Choroid plexus epithelial cell (primary cell): ENCODE results near the gene RGS21.

Source experiments
- DNase-seq: peaks from one replicate; pipeline ENCODE4 v3.0.0-alpha.2; 2010; ENCODE audit warnings: low read depth
- H3K4me3 ChIP-seq: 2 replicates; pipeline ENCODE4 v1.5.1; 2011; ENCODE audit warnings: low read depth, mild to moderate bottlenecking, control low read depth, low read length, moderate library complexity
- TF ChIP-seq, protein P1 (sequence below): conservative IDR thresholded peaks from 2 replicates; pipeline ENCODE4 v1.5.1; 2011; ENCODE audit warnings: low read depth, mild to moderate bottlenecking, control low read depth, inconsistent platforms, low read length, moderate library complexity

Gene RGS21, protein sequence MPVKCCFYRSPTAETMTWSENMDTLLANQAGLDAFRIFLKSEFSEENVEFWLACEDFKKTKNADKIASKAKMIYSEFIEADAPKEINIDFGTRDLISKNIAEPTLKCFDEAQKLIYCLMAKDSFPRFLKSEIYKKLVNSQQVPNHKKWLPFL

DNA sequence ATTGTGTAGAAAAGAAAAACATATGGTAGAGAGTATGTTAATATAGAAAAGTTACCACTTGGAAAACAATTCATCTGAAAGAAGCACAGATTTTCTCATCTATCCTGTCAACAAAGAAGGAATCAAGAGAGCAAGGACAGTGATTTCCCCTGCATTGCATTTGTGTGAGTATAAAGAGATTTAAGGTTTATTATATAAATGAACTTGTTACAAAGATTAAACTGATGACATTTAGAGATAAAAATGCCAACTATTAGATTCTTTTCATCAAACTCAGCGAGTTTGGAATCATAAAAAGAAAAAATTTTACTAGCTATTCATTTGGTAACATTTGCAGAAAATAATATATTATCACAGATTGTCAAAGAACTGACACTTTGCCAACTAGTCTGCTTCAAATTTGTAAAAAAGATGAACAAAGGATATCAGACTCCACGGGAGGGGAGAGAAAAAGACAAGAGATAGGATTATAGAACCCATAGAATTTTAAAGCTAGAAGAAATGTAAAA is at the start of gene RGS21:
Gene RGS21, plus strand, starts transcription at position 51 of the 509 bp plus-strand sequence. CDS start 26,045 bp downstream, outside the sequence.
- H3K4me3 ChIP-seq: no peak within 1 kb of the TSS
- no peak for DNase-seq
- TF ChIP-seq, protein P1, sequence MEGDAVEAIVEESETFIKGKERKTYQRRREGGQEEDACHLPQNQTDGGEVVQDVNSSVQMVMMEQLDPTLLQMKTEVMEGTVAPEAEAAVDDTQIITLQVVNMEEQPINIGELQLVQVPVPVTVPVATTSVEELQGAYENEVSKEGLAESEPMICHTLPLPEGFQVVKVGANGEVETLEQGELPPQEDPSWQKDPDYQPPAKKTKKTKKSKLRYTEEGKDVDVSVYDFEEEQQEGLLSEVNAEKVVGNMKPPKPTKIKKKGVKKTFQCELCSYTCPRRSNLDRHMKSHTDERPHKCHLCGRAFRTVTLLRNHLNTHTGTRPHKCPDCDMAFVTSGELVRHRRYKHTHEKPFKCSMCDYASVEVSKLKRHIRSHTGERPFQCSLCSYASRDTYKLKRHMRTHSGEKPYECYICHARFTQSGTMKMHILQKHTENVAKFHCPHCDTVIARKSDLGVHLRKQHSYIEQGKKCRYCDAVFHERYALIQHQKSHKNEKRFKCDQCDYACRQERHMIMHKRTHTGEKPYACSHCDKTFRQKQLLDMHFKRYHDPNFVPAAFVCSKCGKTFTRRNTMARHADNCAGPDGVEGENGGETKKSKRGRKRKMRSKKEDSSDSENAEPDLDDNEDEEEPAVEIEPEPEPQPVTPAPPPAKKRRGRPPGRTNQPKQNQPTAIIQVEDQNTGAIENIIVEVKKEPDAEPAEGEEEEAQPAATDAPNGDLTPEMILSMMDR: no peak

DNA sequence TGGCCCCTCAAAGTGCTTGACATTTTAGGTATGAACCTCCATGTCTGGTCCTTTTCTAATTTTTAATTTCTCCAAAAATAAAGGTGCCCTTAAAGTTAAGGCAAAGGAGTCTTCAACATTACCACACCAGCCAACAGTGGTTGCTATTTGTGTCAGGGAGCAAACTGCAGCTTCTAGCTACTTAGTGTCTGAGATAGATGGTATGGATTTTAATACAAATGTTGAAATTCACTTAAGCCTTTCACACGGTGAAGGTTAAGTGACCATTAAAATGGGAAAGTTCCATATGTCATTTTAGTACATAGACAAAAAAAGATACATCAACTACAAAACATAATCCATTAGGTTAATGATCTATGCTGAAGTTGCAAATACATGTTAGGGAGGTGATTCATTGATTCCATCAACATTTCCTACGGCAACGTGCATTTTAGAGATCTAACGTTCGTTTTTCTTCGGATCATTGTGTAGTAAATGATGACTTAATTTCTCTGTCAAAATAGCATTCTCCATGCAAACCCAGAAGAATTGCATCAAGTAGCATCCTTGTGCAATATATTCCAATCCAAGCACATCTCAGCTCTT is 48.2 kb upstream of the RGS21 start:
- no peak for DNase-seq
- TF ChIP-seq, protein P1: no peak
- no peak overlapping the region for H3K4me3 ChIP-seq

DNA sequence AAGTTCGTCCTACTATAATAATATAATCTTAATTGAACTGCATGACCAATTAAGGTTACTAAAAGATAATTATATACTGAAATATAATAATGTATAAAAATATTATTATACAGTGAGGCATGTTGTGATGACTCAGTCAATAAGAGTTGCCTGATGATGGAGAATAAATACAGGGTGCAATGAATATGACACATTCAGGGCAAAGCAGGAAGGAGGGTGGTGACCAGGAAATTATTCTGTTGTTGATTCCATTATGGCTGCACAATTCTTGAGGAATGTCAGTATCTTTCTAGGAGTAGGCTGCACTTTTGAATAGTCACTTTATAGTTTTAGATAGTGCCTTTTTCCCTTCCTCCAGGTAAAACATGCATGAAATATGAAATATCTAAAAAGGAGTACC is 46.4 kb upstream of the RGS21 start:
- H3K4me3 ChIP-seq: no peak overlapping the region
- TF ChIP-seq, protein P1: no peak
- DNase-seq: peak; percentile 4

DNA sequence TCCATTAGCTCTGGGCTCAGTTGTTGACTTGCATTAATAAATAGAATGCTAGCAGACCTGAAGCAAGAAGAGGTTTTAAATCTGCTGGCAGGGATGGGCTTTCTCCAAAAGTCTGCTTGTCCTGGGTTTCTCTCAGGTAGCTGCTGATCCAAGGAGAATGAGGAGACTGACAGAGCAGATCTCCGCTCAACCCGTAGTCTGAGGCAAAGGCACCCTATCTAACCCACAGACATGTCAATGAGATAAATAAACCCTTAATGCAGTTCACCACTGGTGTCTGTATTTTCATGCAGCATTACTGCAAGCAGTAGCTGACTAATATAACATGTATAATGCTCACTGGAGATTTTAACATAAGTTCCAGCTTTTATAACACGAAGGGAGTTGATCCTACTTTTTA is 44.1 kb upstream of the RGS21 start:
- DNase-seq: no peak
- H3K4me3 ChIP-seq: no peak overlapping the region
- TF ChIP-seq, protein P1: no peak

DNA sequence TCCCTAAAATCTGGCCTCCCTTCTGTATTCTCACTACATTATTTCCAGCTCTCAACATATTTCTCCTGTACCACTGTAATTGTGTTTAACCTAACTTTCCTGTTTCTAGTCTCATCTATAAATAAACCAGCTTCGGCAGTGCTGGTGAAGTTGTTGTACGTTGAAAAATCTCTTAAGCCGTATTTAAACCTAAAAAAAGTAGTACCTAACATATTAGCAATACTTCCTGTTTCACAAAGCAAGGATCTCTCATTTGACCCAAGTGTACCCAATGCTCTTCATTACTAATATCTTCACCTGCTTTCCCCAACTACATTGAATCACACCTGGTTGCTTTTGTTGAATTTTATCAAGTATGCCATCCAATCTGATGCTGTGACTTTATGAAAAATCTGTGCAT is 42.2 kb upstream of the RGS21 start:
- no peak for DNase-seq
- TF ChIP-seq, protein P1: no peak
- H3K4me3 ChIP-seq: no peak overlapping the region

DNA sequence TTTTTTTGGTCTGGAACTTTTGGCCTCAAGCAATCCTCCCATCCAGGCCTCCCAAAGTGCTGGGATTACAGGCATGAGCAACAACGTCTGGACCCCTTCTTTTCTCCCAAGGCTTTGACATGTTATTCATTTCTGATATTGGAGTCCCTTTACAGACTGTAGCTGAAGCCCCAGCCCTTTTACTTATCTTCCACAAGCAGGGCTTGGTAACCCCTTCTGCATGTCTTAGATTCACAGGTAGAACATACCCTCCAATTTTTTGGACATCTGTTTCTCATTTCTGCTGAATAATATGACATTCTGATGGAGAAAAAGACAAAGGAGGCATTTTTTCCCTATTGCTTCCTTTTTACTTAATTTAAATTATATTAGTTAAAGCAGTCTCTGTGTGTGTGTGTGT is 39.2 kb upstream of the RGS21 start:
- no peak overlapping the region for H3K4me3 ChIP-seq
- TF ChIP-seq, protein P1: no peak
- DNase-seq: no peak

DNA sequence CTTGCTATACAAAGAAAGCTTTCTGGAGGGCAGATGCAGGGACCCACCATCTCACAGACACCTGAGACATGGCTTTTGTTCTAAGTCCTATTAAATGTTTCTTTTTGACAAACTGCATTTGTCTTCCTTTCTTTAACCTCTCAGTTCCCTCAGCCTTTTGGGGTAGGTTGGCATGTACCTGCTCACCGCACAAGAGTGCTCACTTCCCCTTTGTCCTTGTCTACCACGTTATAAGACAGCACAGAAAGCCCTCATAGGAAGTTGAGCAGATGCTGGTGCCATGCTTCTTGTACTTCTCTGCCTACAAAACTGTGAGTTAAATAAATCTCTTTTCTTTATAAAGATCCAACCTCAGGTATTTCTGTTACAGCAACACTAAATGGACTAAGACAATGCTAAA is 31.9 kb upstream of the RGS21 start:
- TF ChIP-seq, protein P1: no peak

More for the DNA sequence above, 31.9 kb upstream of the RGS21 start:
- no peak overlapping the region for H3K4me3 ChIP-seq
- DNase-seq: no peak
